ENCODE measurements around the gene RIPK4. TPM values are rescaled to one million over a fixed set of nuclear protein-coding genes. Genes with fewer than 3 reads are reported as not detected.

RIPK4 gene
- total RNA-seq, 5 donors from 2014 or later (not counting 1 experiment from before 2014, with no cell fraction given), result 0.30 to 2.1 (median 0.63) TPM

GRCh38 chr21:41808846-41809245 is 42.0 kb upstream of the RIPK4 start:
- WGBS (ENCODE audit: insufficient coverage), result 96% methylated on average over 20 of the region's 22 CpGs
- ATAC-seq (replicated peaks in 1 of 4), result no peak
- no peaks in the 10 kb centered on the region for H3K27me3 ChIP-seq (replicated peaks in 1 of 2; ENCODE audit: control insufficient read depth in 2 of 2, extremely low read depth in 1 of 2, insufficient read depth in 2 of 2, low read length in 1 of 2)
- POLR2A ChIA-PET, result no interaction called here
- Mint-ChIP-seq H3K27ac (no peak overlapping the region), H3K9me3 (peaks cover 0 to 6% (median 0%) of the 10 kb centered on the region in 3 donors), H3K4me3 (no peak overlapping the region), H3K36me3 (peaks cover 41% of the 10 kb centered on the region), H3K27me3 (no peaks in the 10 kb centered on the region), H3K4me1 (peaks cover 0 to 4% (median 0%) of the 10 kb centered on the region in 3 donors)
- H3K36me3 ChIP-seq (ENCODE audit: control insufficient read depth in 2 of 2, extremely low read depth in 1 of 2, insufficient read depth in 1 of 2, low read length in 1 of 2), result peaks cover 31 to 40% of the 10 kb centered on the region in 2 donors
- CTCF ChIA-PET, result interaction anchor here in 1 of 2 donors (0.7 kb wide), 1 partner anchor 32 kb away, joined by 4 read pairs; no protein-coding TSS in a partner anchor
- no peaks in the 10 kb centered on the region for H3K4me1 ChIP-seq (ENCODE audit: control insufficient read depth in 1 of 2, extremely low read depth in 1 of 2, insufficient read depth in 2 of 2, low read length in 2 of 2)
- no peaks in the 10 kb centered on the region for H3K9me3 ChIP-seq
- H3K27ac ChIP-seq (ENCODE audit: low read length), result no peak overlapping the region
- H3K4me3 ChIP-seq (ENCODE audit: control insufficient read depth in 1 of 2, extremely low read depth in 1 of 2, low read length in 1 of 2), result no peak overlapping the region
- DNase-seq, result no peak

- WGBS (ENCODE audit: insufficient coverage), result 97% methylated on average over 14 of the region's 18 CpGs
- no peak overlapping the region for H3K4me3 Mint-ChIP-seq
- Histone ChIP-seq H3K9me3 (no peaks in the 10 kb centered on the region), H3K36me3 (ENCODE audit: control insufficient read depth in 2 of 2, extremely low read depth in 1 of 2, insufficient read depth in 1 of 2, low read length in 1 of 2) (peaks cover 33 to 37% of the 10 kb centered on the region in 2 donors), H3K4me1 (ENCODE audit: control insufficient read depth in 1 of 2, extremely low read depth in 1 of 2, insufficient read depth in 2 of 2, low read length in 2 of 2) (no peaks in the 10 kb centered on the region), H3K27me3 (replicated peaks in 1 of 2; ENCODE audit: control insufficient read depth in 2 of 2, extremely low read depth in 1 of 2, insufficient read depth in 2 of 2, low read length in 1 of 2) (no peaks in the 10 kb centered on the region), H3K4me3 (ENCODE audit: control insufficient read depth in 1 of 2, extremely low read depth in 1 of 2, low read length in 1 of 2) (no peak overlapping the region), H3K27ac (ENCODE audit: low read length) (no peak overlapping the region)
- H3K9me3 Mint-ChIP-seq, result peaks cover 0 to 6% (median 0%) of the 10 kb centered on the region in 3 donors
- no peak for DNase-seq
- H3K4me1 Mint-ChIP-seq, result peaks cover 0 to 4% (median 0%) of the 10 kb centered on the region in 3 donors
- H3K36me3 Mint-ChIP-seq, result peaks cover 41% of the 10 kb centered on the region
- no peak overlapping the region for H3K27ac Mint-ChIP-seq
- POLR2A ChIA-PET, result no interaction called here
- no peak for ATAC-seq (replicated peaks in 1 of 4)
- CTCF ChIA-PET, result no interaction called here
- no peaks in the 10 kb centered on the region for H3K27me3 Mint-ChIP-seq
Observed at GRCh38 chr21:41808094-41808493, 41.2 kb upstream of the RIPK4 start.

- ChIA-PET POLR2A (no interaction called here), CTCF (no interaction called here)
- H3K27me3 Mint-ChIP-seq, result no peaks in the 10 kb centered on the region
- DNase-seq, result no peak
- H3K4me3 ChIP-seq (ENCODE audit: control insufficient read depth in 1 of 2, extremely low read depth in 1 of 2, low read length in 1 of 2), result no peak overlapping the region
- H3K36me3 ChIP-seq (ENCODE audit: control insufficient read depth in 2 of 2, extremely low read depth in 1 of 2, insufficient read depth in 1 of 2, low read length in 1 of 2), result peaks cover 34 to 45% of the 10 kb centered on the region in 2 donors
- peaks cover 0 to 6% (median 0%) of the 10 kb centered on the region in 3 donors for H3K9me3 Mint-ChIP-seq
- H3K27me3 ChIP-seq (replicated peaks in 1 of 2; ENCODE audit: control insufficient read depth in 2 of 2, extremely low read depth in 1 of 2, insufficient read depth in 2 of 2, low read length in 1 of 2), result no peaks in the 10 kb centered on the region
- 100% methylated on average over 3 of the region's 4 CpGs for WGBS (ENCODE audit: insufficient coverage)
- no peak overlapping the region for H3K27ac Mint-ChIP-seq
- peaks cover 0 to 4% (median 0%) of the 10 kb centered on the region in 3 donors for H3K4me1 Mint-ChIP-seq
- H3K4me1 ChIP-seq (ENCODE audit: control insufficient read depth in 1 of 2, extremely low read depth in 1 of 2, insufficient read depth in 2 of 2, low read length in 2 of 2), result no peaks in the 10 kb centered on the region
- H3K4me3 Mint-ChIP-seq, result no peak overlapping the region
- H3K9me3 ChIP-seq, result no peaks in the 10 kb centered on the region
- peaks cover 44% of the 10 kb centered on the region for H3K36me3 Mint-ChIP-seq
- H3K27ac ChIP-seq (ENCODE audit: low read length), result no peak overlapping the region
- no peak for ATAC-seq (replicated peaks in 1 of 4)
Observed at GRCh38 chr21:41806773-41807172, 39.9 kb upstream of the RIPK4 start.

- Mint-ChIP-seq H3K27me3 (no peaks in the 10 kb centered on the region), H3K36me3 (peaks cover 47% of the 10 kb centered on the region), H3K4me1 (peaks cover 0 to 4% (median 0%) of the 10 kb centered on the region in 3 donors), H3K4me3 (no peak overlapping the region), H3K27ac (no peak overlapping the region), H3K9me3 (peaks cover 0 to 6% (median 0%) of the 10 kb centered on the region in 3 donors)
- DNase-seq, result no peak
- H3K27me3 ChIP-seq (replicated peaks in 1 of 2; ENCODE audit: control insufficient read depth in 2 of 2, extremely low read depth in 1 of 2, insufficient read depth in 2 of 2, low read length in 1 of 2), result no peaks in the 10 kb centered on the region
- 94% methylated on average over 4 of the region's 4 CpGs for WGBS (ENCODE audit: insufficient coverage)
- no peaks in the 10 kb centered on the region for H3K9me3 ChIP-seq
- no peak overlapping the region for H3K4me3 ChIP-seq (ENCODE audit: control insufficient read depth in 1 of 2, extremely low read depth in 1 of 2, low read length in 1 of 2)
- CTCF ChIA-PET, result no interaction called here
- H3K27ac ChIP-seq (ENCODE audit: low read length), result no peak overlapping the region
- no peak for ATAC-seq (replicated peaks in 1 of 4)
- POLR2A ChIA-PET, result no interaction called here
- no peaks in the 10 kb centered on the region for H3K4me1 ChIP-seq (ENCODE audit: control insufficient read depth in 1 of 2, extremely low read depth in 1 of 2, insufficient read depth in 2 of 2, low read length in 2 of 2)
- peaks cover 43 to 52% of the 10 kb centered on the region in 2 donors for H3K36me3 ChIP-seq (ENCODE audit: control insufficient read depth in 2 of 2, extremely low read depth in 1 of 2, insufficient read depth in 1 of 2, low read length in 1 of 2)
Observed at GRCh38 chr21:41805643-41806042, 38.8 kb upstream of the RIPK4 start.

- no peaks in the 10 kb centered on the region for H3K27me3 Mint-ChIP-seq
- ChIA-PET CTCF (no interaction called here), POLR2A (no interaction called here)
- H3K4me3 Mint-ChIP-seq, result no peak overlapping the region
- no peak overlapping the region for H3K4me3 ChIP-seq (ENCODE audit: control insufficient read depth in 1 of 2, extremely low read depth in 1 of 2, low read length in 1 of 2)
- DNase-seq, result no peak
- H3K27ac Mint-ChIP-seq, result no peak overlapping the region
- WGBS (ENCODE audit: insufficient coverage), result 90% methylated on average over 2 of the region's 10 CpGs
- H3K27me3 ChIP-seq (replicated peaks in 1 of 2; ENCODE audit: control insufficient read depth in 2 of 2, extremely low read depth in 1 of 2, insufficient read depth in 2 of 2, low read length in 1 of 2), result no peaks in the 10 kb centered on the region
- no peaks in the 10 kb centered on the region for H3K4me1 ChIP-seq (ENCODE audit: control insufficient read depth in 1 of 2, extremely low read depth in 1 of 2, insufficient read depth in 2 of 2, low read length in 2 of 2)
- no peaks in the 10 kb centered on the region for H3K9me3 ChIP-seq
- peaks cover 38 to 52% of the 10 kb centered on the region in 2 donors for H3K36me3 ChIP-seq (ENCODE audit: control insufficient read depth in 2 of 2, extremely low read depth in 1 of 2, insufficient read depth in 1 of 2, low read length in 1 of 2)
- peaks cover 0 to 4% (median 0%) of the 10 kb centered on the region in 3 donors for H3K4me1 Mint-ChIP-seq
- H3K27ac ChIP-seq (ENCODE audit: low read length), result no peak overlapping the region
- peaks cover 0 to 6% (median 0%) of the 10 kb centered on the region in 3 donors for H3K9me3 Mint-ChIP-seq
- ATAC-seq (replicated peaks in 1 of 4), result no peak
- H3K36me3 Mint-ChIP-seq, result peaks cover 47% of the 10 kb centered on the region
Observed at GRCh38 chr21:41805038-41805437, 38.2 kb upstream of the RIPK4 start.

- Histone ChIP-seq H3K4me3 (ENCODE audit: control insufficient read depth in 1 of 2, extremely low read depth in 1 of 2, low read length in 1 of 2) (no peak overlapping the region), H3K27me3 (replicated peaks in 1 of 2; ENCODE audit: control insufficient read depth in 2 of 2, extremely low read depth in 1 of 2, insufficient read depth in 2 of 2, low read length in 1 of 2) (no peaks in the 10 kb centered on the region), H3K9me3 (no peaks in the 10 kb centered on the region), H3K36me3 (ENCODE audit: control insufficient read depth in 2 of 2, extremely low read depth in 1 of 2, insufficient read depth in 1 of 2, low read length in 1 of 2) (peaks cover 34 to 52% of the 10 kb centered on the region in 2 donors), H3K4me1 (ENCODE audit: control insufficient read depth in 1 of 2, extremely low read depth in 1 of 2, insufficient read depth in 2 of 2, low read length in 2 of 2) (no peaks in the 10 kb centered on the region), H3K27ac (ENCODE audit: low read length) (no peak overlapping the region)
- H3K36me3 Mint-ChIP-seq, result peaks cover 47% of the 10 kb centered on the region
- no peak overlapping the region for H3K27ac Mint-ChIP-seq
- H3K9me3 Mint-ChIP-seq, result peaks cover 0 to 6% (median 0%) of the 10 kb centered on the region in 3 donors
- no peaks in the 10 kb centered on the region for H3K27me3 Mint-ChIP-seq
- POLR2A ChIA-PET, result no interaction called here
- DNase-seq (no peak), ATAC-seq (replicated peaks in 1 of 4) (no peak)
- WGBS (ENCODE audit: insufficient coverage), result 95% methylated on average over 10 of the region's 10 CpGs
- H3K4me1 Mint-ChIP-seq, result peaks cover 0 to 4% (median 0%) of the 10 kb centered on the region in 3 donors
- CTCF ChIA-PET, result no interaction called here
- no peak overlapping the region for H3K4me3 Mint-ChIP-seq
Observed at GRCh38 chr21:41804381-41804780, 37.5 kb upstream of the RIPK4 start.

- DNase-seq (no peak), ATAC-seq (replicated peaks in 1 of 4) (no peak)
- Mint-ChIP-seq H3K9me3 (peaks cover 0 to 6% (median 0%) of the 10 kb centered on the region in 3 donors), H3K4me3 (no peak overlapping the region), H3K4me1 (peaks cover 0 to 4% (median 0%) of the 10 kb centered on the region in 3 donors), H3K27ac (no peak overlapping the region), H3K36me3 (peaks cover 46% of the 10 kb centered on the region), H3K27me3 (no peaks in the 10 kb centered on the region)
- H3K9me3 ChIP-seq, result no peaks in the 10 kb centered on the region
- no peaks in the 10 kb centered on the region for H3K4me1 ChIP-seq (ENCODE audit: control insufficient read depth in 1 of 2, extremely low read depth in 1 of 2, insufficient read depth in 2 of 2, low read length in 2 of 2)
- CTCF ChIA-PET, result no interaction called here
- H3K4me3 ChIP-seq (ENCODE audit: control insufficient read depth in 1 of 2, extremely low read depth in 1 of 2, low read length in 1 of 2), result no peak overlapping the region
- H3K36me3 ChIP-seq (ENCODE audit: control insufficient read depth in 2 of 2, extremely low read depth in 1 of 2, insufficient read depth in 1 of 2, low read length in 1 of 2), result peaks cover 28 to 50% of the 10 kb centered on the region in 2 donors
- no peaks in the 10 kb centered on the region for H3K27me3 ChIP-seq (replicated peaks in 1 of 2; ENCODE audit: control insufficient read depth in 2 of 2, extremely low read depth in 1 of 2, insufficient read depth in 2 of 2, low read length in 1 of 2)
- H3K27ac ChIP-seq (ENCODE audit: low read length), result no peak overlapping the region
- POLR2A ChIA-PET, result no interaction called here
- WGBS (ENCODE audit: insufficient coverage), result 93% methylated on average over 13 of the region's 13 CpGs
Observed at GRCh38 chr21:41803316-41803715, 36.5 kb upstream of the RIPK4 start.

All from T-cell (primary cell).